ENCODE measurements around the gene ECHS1. TPM values are rescaled to one million over a fixed set of nuclear protein-coding genes. Genes with fewer than 3 reads are reported as not detected.
A peak's percentile ranks its signal among the peaks of the same experiment; 100 is the strongest.
"Not testable (repeated sequence)": the region's sequence is repeated elsewhere in the genome, so short reads cannot be mapped to it uniquely, and the experiment has no call there.

The ECHS1 gene
- 108 and 109 TPM in 2 replicates for total RNA-seq (2014; rRNA removed; shearing (Covaris generic))
- polyA plus RNA-seq (2014; cell fraction: nucleus; rRNA removed) = 96.4 and 123 TPM in 2 replicates

DNA sequence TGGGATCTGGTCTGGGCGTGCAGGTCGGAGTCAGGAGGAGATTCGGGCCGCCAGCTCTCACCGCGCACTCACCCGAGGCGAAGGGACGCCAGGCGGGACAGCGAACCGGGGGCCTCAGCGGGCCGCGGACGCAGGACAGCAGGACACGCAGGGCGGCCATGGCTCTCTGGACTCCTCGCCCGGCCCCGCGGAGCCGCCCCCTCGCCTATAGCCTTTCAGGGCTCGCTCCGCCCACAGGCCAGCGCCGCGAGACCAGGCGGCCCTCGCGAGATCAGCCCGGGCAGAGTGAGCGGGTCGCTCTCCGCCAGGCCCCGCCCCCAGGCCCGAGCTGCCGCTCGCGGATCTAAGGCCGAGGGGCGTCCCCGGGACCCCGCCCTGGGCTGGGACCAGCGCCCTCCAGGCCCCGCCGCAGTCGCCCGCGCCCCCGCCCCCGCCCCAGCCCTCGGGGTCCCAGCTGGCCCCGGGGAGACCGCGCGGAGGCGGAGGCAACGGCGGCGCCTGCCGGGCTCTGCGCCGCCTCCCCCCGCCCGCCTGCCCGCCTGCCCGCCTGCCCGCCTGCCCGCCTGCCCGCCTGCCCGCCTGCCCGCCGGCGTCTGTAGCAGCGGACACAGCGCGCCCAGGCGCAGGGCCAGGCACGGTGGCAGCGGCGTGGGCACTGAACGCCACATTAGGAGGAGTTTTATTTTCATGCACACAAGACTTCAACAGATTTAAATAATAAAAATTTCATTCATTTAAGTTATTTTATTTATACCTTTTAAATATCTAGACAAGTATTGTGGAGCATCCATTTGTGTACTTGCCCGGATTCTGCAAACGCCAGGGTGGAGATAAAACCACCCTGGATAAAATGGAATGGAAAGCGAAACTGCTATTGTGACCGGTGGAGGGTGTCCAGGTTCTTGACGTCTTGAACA is at the start of gene ECHS1:
Gene ECHS1, minus strand, starts transcription at position 181 of the 917 bp plus-strand sequence. Its CDS starts 21 bp downstream, at position 160.
- DNase-seq (ENCODE audit: extremely low read depth, low read depth) = peak; percentile 94

DNA sequence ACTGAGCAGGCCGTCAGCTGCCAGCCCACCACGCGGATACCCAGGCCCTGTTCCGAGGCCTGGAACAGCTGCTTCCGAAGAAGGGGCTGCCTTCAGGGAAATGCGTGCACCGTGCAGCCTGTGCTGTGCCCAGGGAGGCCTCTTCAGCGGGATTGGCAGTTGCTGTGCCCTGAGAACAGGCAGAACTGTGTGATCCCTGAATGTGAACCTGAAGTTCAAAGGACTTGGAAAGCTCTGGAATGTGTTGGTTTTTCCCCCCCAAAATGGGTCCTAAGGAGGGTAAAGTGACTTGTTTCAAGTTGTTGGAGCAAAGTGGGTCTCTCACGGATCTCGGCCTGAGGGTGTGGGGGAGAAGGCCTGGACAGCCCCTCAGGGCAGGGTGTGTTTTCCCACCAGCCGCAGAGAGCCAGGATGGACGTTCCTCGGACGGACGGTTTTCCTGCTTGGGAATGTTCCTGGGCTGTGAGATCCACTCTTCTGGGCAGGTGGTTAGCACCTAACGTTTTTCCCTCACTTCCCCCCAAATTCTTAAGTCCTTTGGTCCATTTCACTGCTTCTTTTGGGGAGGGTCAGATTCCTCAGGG is 49.2 kb upstream of the ECHS1 start:
- no peak for DNase-seq (ENCODE audit: extremely low read depth, low read depth)

DNA sequence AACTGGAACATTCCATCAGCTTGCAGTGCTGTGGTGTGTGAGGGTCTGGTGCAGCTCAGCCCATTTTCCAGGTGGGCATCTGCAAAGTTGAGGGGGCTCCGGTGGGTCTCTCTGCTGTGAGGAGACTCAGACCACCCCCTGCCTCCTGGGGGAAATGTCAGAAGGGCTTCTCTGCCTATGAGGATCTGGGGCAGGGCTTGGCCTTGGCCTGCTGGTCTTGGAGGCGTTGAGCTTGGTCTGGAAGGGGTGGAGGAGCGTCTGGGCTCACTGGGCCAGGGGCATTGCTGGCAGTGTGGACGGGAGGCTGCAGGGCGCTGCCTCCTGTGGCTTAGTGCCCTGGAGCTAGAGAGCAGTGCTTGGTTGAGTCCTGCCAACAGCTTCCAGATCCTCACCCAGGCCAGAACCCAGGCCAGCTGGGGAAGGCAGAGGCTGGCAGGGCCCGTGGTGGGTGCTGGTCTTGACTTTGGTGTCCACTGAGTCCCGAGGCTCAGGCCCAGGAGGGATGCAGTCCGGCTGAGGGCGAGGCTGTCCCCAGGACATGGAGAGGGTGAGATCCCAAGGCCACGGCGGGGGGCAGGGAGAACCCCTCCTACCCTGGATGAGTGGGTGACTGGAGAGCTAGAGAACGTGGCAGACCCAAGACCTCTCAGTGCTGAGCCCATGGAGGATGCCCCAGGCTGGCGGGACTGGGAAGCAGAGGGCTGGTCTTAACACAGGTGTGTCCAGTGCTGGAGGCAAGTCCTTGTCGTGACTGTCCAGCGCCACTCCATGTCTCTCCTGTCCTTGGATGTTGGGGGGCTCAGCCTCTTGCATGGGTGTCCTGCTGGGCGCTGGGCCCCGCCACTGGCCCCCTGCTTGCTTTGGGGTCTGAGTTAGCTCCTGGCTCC is 48.4 kb upstream of the ECHS1 start:
- no peak for DNase-seq (ENCODE audit: extremely low read depth, low read depth)

DNA sequence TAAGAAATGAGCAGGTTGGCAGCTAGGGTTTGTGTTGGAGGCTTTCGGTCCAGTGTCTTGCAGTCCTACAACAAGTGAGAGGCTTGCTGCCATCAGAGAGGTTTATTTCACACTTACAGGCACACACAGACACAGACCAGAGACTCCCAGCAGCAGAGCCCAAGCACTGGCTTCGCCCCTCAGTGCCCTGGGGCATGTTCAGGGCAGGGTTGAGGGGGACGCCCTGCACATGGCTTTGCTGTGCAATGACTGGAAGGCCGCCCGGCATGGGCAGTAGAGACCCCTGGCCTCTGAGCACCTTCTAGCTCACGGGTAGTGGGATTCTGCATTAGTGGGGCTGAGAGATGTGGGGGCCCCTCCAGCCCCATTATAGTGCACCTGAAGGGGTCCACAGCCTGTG is 47.4 kb upstream of the ECHS1 start:
- DNase-seq (ENCODE audit: extremely low read depth, low read depth) = no peak

DNA sequence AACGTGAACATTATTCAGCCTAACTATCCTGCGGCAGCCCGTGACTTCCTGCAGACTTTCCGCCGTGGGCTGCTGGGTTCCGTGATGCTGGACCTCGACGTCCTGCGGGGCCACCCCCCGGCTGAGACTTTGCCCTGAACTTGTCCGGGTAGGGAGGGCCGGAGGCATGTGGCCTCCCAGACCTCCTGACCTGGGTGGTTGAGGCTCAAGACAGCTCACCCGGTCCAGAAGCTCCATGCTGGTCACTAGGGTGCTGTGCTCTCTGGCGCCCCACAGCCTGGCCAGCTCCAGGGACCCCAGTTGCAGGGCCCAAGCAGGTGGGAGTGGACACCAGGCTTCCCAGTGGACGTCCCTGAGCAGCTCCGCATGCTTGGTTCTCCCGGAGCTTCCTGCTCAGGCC is 46.9 kb upstream of the ECHS1 start:
- DNase-seq (ENCODE audit: extremely low read depth, low read depth) = no peak

DNA sequence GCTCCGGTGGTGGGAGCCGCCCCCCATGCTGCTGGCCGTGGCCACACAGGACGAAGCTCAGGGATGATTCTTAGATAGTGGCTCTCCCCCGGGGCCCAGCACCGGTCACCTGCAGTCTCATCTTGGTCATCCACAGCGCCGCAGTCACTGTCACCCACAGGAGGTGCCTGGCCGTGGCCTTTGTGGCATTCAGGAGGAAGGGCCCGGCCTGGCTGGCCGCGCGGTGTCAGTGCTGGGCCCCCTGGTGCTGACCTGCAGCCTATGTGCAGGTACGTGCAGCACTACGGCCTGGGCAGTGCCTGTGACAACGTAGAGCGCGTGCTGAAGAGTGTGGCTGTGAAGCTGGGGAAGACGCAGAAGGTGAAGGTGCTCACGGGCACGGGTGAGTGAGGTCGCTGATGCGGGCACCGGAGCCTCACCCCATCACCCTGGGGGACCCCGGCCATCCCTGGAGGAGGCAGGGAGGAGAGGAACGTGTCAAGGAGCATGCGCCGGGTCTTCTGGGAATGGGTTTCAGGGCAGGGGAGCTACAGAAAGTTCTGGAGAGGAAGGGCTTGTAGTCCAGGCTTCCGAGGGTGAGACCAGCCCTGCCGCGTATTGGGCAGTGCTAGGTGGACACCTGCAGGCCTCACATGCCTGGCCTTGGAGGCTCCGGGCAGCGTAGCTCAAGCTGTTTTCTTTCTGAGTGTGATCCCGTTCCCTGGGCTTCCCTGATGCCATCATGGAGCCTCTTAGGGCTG is 46.2 kb upstream of the ECHS1 start:
- DNase-seq (ENCODE audit: extremely low read depth, low read depth) = no peak

DNA sequence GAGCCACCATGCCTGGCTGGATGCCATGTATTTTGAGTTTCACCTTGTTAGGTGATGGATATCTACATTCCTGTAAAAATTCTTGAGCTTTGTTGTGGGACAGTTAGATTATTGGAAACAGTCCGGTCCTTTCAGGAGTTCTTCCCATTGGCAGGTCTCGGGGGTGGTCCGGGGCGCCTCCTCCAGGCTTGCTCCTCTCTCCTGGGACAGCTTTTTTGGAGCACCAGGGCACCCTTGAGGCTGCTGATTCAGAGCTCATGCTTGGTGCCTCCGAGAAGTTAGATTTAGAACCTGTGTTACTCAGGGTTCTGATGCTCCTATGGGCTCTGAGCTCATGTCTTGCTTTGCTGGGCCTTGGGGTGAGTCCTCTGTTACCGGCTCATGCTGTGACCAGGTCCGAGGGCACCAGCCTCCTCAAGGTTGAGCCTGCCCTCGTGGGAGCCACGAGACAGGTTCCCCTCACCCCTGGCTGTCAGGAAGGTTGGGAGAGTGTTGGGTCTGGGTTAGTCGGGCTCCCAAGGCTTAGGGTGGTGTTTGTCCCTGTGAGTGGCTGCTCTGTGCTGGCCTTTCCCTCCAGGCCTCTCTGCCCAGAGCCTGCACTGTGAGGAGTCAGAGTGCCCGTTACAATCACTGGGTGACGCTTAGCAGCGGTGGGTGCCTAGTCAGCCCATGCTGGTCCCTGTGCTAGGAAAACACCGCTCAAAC is 45.3 kb upstream of the ECHS1 start:
- no peak for DNase-seq (ENCODE audit: extremely low read depth, low read depth)

DNA sequence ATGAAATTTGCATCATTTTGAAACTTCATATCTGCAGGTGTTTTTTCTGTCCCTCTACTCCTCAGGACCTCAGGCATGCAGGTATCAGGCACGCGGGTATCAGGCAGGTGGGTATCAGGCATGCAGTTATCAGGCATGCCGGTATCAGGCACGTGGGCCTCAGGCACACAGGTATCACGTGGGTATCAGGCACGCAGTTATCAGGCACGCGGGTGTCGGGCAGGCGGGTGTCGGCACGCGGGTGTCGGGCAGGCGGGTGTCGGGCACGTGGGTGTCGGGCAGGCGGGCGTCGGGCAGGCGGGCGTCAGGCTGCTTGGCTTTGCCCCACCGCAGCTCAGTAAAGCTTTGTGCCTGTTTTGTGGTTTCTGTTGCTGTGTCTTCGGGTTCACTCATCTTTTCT is 42.6 kb upstream of the ECHS1 start:
- no peak for DNase-seq (ENCODE audit: extremely low read depth, low read depth)

DNA sequence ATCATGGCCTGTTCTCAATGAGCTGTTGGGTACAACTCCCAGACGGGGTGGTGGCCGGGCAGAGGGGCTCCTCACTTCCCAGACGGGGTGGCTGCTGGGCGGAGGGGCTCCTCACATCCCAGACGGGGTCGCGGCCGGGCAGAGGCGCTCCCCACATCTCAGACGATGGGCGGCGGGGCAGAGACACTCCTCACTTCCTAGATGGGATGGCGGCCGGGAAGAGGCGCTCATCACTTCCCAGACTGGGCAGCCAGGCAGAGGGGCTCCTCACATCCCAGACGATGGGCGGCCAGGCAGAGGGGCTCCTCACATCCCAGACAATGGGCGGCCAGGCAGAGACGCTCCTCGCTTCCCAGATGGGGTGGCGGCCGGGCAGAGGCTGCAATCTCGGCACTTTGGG is 41.2 kb upstream of the ECHS1 start:
- DNase-seq (ENCODE audit: extremely low read depth, low read depth) = not testable (repeated sequence)

DNA sequence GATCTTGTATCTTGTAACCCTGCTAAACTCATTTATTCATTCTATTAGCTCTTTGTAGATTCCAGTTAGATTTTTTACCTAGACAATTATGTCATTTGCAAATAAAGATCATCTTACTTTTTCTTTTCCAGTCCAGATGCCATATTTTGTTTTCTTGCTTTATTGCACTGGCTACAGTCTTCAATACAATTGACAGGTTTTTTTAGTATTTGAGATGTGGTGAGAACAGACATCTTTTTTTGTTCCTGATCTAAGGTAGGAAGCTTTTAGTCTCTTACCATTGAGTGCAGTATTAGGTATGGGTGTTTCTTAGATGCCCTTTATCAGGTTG is 39.2 kb upstream of the ECHS1 start:
- no peak for DNase-seq (ENCODE audit: extremely low read depth, low read depth)

DNA sequence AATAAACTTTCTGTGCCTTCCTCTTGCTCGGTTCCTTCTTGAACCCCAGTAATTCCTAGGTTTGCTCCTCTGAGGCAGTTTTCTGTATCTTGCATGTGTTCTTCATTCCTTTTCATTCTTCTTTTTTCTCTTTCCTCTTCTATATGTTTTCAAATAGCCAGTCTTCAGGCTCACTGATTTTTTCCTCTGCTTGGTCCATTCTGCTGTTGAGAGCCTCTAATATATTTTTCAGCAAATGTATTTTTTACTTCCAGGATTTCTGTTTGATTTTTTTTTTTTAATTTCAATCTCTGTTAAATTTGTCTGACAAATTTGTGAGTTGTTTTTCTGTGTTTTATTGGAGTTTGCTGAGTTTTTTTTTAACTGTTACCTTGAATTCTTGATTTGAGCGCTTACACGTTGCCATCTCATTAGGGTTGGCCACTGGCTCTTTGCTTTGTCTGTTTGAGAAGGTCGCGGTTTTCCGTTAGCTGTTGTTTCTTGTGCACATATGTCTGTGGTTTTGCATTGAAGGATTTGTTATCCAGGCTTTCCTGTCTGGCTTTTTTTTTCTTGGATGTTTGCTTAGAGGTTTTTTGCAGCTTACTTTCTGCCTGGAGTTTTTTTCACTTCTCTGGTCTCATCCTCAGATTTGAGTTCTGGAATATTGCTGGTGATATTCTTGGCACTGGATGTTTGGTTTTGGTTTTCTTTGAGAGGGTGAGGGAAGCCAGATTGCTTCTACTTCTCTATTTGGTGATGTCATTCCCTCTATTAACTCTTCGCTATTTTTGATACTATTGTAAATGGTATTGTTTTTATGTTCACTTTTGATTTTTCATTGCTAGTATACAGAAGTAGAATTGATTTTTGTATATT is 38.6 kb upstream of the ECHS1 start:
- DNase-seq (ENCODE audit: extremely low read depth, low read depth) = no peak

DNA sequence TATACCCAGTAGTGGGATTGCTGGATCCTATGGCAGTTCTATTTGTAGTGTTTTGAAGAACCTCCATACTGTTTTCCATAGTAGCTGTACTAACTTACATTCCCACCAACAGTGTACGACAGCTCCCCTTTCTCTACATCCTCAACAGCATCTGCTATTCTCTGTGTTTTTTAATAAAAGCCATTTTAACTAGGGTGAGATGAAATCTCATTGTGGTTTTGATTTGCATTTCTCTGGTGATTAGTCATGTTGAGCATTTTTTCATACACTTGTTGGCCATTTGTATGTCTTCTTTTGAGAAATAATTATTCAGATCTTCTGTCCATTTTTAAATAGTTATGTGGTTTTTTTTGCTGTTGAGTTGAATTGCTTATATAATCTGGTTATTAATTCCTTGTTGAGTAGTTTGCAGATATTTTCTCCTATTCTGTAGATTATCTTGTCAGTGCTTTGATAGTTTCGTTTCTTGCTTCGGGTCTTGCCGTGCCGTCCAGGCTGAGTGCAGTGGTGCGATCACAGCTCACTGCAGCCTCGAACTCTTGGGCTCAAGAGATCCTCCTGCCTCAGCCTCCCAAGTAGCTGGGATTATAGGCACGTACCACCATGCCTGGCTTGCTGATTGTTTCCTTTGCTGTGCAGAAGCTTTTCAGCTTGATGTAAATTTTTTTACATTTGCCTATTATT is 32.8 kb upstream of the ECHS1 start:
- no peak for DNase-seq (ENCODE audit: extremely low read depth, low read depth)

DNA sequence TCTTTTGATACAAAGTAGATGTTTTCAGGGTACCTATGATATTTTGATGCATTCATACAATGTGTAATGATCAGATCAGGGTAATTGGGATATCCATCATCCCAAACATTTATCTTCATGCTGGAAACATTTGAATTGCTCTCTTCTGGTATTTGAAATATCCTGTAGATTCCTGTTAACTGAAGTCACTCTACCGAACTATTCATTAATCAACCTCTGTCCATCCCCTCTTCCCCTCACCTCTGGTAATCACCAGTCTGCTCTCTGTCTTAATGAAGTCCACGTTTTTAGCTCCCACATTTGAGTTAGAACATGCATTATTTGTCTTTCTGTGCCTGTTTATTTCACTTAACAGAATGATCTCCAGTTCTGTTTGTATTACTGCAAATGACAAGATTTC is 32.1 kb upstream of the ECHS1 start:
- no peak for DNase-seq (ENCODE audit: extremely low read depth, low read depth)

DNA sequence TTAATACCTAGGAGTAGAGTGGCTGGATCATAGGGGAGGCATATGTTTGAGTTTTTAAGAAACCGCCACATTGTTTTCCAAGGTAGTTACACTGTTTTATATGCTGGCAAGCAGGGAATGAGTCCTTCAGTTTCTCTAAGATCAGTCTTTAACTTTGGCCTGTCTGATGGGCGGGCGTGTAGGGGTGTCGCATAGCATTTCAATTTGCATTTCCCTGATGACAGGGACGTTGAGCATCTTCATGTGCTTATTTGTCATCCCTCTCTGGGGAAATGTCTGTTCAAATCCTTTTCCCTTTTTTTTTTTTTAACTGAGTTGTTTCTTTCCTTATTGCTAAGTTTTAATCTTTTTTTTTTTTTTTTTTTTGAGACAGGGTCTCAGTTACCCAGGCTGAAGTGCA is 30.6 kb upstream of the ECHS1 start:
- DNase-seq (ENCODE audit: extremely low read depth, low read depth) = no peak

DNA sequence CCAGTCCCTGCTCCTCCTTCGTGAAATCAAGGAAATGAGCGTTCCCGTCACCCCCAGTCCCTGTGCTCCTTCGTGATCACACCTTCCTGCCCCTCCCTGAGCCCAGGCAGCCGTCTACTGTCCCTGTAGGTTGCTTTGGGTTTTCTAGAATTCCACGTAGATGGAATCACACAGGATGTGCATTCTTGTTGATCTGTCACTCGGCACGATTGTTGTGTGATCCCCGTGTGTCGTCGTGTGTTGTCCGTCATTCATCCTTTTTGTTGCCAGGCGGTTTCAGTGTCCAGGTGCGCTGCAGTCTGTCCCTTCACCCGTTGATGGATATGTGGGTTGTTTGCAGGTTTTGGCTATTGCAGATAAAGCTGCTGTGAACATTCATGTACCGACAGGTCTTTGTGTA is 30.2 kb upstream of the ECHS1 start:
- no peak for DNase-seq (ENCODE audit: extremely low read depth, low read depth)

DNA sequence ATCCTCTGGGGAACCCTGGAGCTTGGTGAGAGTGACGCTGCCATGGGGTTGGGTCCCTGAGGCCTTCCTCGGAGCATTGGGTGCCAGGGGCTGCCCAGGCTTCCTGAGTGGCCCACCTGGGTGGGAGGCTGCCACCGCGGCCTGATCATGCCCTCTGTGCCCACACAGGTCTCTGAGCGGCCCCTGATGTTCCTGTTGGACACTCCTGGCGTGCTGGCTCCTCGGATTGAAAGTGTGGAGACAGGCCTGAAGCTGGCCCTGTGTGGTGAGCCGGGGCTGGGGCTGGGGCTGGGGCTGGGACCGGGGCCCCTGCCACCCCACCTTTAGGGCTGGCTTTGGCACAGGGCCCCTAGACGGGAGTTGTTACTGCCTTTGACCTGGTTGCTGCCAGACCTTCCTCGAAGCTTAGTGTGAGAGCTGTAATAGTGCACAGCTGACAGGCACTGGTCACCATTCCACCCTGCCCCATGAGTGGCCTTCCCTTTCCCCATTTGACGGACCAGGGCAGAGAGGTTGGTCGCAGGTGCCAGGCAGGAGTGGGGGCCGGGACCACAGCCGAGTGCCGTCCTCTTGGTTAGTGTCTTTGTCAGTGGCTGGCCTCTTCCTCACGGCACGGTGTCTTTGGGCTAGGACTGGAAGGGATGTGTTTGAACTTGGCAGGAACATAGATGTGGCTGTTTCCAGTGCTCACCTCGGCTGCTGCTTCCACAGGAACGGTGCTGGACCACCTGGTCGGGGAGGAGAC is 29.0 kb upstream of the ECHS1 start:
- no peak for DNase-seq (ENCODE audit: extremely low read depth, low read depth)

DNA sequence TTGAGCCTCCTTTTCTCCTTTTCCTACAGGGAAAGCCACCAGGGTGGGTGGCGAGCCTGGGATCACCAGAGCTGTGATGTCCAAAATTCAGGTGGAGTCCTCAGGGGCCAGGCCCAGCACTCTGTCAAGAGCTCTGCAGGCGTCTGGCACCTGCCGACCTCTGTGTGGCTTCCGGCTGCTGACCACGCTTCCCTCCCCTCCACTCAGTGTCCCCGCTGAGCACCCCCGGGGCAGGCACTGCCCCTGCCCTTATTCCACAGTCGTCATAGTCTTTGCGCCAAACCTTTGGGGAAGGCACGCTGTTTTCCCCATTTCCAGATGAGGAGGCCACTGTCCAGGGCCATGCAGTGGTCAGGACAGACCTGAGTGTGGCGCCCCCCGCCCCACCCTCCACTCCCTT is 28.3 kb upstream of the ECHS1 start:
- DNase-seq (ENCODE audit: extremely low read depth, low read depth) = no peak

All from NCI-H460 (cell line).